ENCODE measurements around the gene ADAMTS17. TPM values are rescaled to one million over a fixed set of nuclear protein-coding genes. Genes with fewer than 3 reads are reported as not detected.

ADAMTS17 gene
- total and polyA plus RNA-seq, 8 donors: 0.31 to 14.3 (median 6.3) TPM

GRCh38 chr15:99966815-99967214 is 375.0 kb downstream of the ADAMTS17 start:
- H3K9me3 ChIP-seq: no peaks in the 10 kb centered on the region
- no peaks in the 10 kb centered on the region for H3K27me3 ChIP-seq
- intact Hi-C loops (cut with DNase I; ENCODE audit: low total_unique reads): no loop called here
- no peak for DNase-seq
- WGBS, 5 donors: 61 to 82% (median 71%) methylated on average over 3 of the region's 3 CpGs
- no peaks in the 10 kb centered on the region for H3K4me1 ChIP-seq
- TF ChIP-seq POLR2A (IDR thresholded peaks at IDR 0.05) (no peak), EP300 (IDR thresholded peaks at IDR 0.05) (no peak), POLR2AphosphoS5 (IDR thresholded peaks at IDR 0.05) (no peak), CTCF (IDR thresholded peaks at IDR 0.05) (no peak)
- H3K4me3 ChIP-seq: no peak overlapping the region
- no peak overlapping the region for H3K27ac ChIP-seq
- H3K36me3 ChIP-seq: no peaks in the 10 kb centered on the region

GRCh38 chr15:99965376-99965775 is 376.4 kb downstream of the ADAMTS17 start:
- DNase-seq: peak in 1 of 2 donors; percentile 0
- no peak overlapping the region for H3K27ac ChIP-seq
- H3K36me3 ChIP-seq: no peaks in the 10 kb centered on the region
- H3K27me3 ChIP-seq: peaks cover 0 to 4% (median 0%) of the 10 kb centered on the region in 3 donors
- H3K4me1 ChIP-seq: no peaks in the 10 kb centered on the region
- no peak overlapping the region for H3K4me3 ChIP-seq
- 87 to 96% (median 94%) methylated on average over 7 of the region's 7 CpGs for WGBS, 5 donors
- TF ChIP-seq POLR2A (IDR thresholded peaks at IDR 0.05): no peak
- TF ChIP-seq CTCF (IDR thresholded peaks at IDR 0.05): no peak
- TF ChIP-seq EP300 (IDR thresholded peaks at IDR 0.05): no peak
- TF ChIP-seq POLR2AphosphoS5 (IDR thresholded peaks at IDR 0.05): no peak
- no peaks in the 10 kb centered on the region for H3K9me3 ChIP-seq
- intact Hi-C loops (cut with DNase I; ENCODE audit: low total_unique reads): no loop called here

- H3K4me3 ChIP-seq: no peak overlapping the region
- TF ChIP-seq CTCF (IDR thresholded peaks at IDR 0.05) (no peak), POLR2A (IDR thresholded peaks at IDR 0.05) (no peak), POLR2AphosphoS5 (IDR thresholded peaks at IDR 0.05) (no peak), EP300 (IDR thresholded peaks at IDR 0.05) (no peak)
- no peaks in the 10 kb centered on the region for H3K36me3 ChIP-seq
- no peaks in the 10 kb centered on the region for H3K4me1 ChIP-seq
- no peaks in the 10 kb centered on the region for H3K9me3 ChIP-seq
- H3K27me3 ChIP-seq: peaks cover 0 to 4% (median 0%) of the 10 kb centered on the region in 3 donors
- WGBS, 5 donors: 86 to 96% (median 89%) methylated on average over 7 of the region's 7 CpGs
- H3K27ac ChIP-seq: no peak overlapping the region
- DNase-seq: peak in 1 of 2 donors; percentile 0
- intact Hi-C loops (cut with DNase I; ENCODE audit: low total_unique reads): no loop called here
Observed at GRCh38 chr15:99963976-99964375, 377.8 kb downstream of the ADAMTS17 start.

GRCh38 chr15:99963096-99963825 is 378.5 kb downstream of the ADAMTS17 start:
- WGBS, 5 donors: 64 to 82% (median 77%) methylated on average over 8 of the region's 8 CpGs
- peak in 1 of 2 donors; percentile 9 for DNase-seq
- H3K9me3 ChIP-seq: no peaks in the 10 kb centered on the region
- no peaks in the 10 kb centered on the region for H3K36me3 ChIP-seq
- peaks cover 0 to 4% (median 0%) of the 10 kb centered on the region in 3 donors for H3K27me3 ChIP-seq
- no peaks in the 10 kb centered on the region for H3K4me1 ChIP-seq
- intact Hi-C loops (cut with DNase I; ENCODE audit: low total_unique reads): no loop called here
- no peak overlapping the region for H3K27ac ChIP-seq
- H3K4me3 ChIP-seq: no peak overlapping the region
- TF ChIP-seq POLR2A (IDR thresholded peaks at IDR 0.05): no peak
- no peak for TF ChIP-seq EP300 (IDR thresholded peaks at IDR 0.05)
- TF ChIP-seq CTCF (IDR thresholded peaks at IDR 0.05): no peak
- no peak for TF ChIP-seq POLR2AphosphoS5 (IDR thresholded peaks at IDR 0.05)
